GM12865 (cell line): ENCODE results near the gene APOL2.
A peak's percentile ranks its signal among the peaks of the same experiment; 100 is the strongest.

ENCODE experiments used
- DNase-seq: peaks from one replicate; pipeline ENCODE4 v3.0.0; 2010; ENCODE audit warnings: low read depth
- H3K4me3 ChIP-seq: 2 replicates; pipeline ENCODE4 v1.5.1; 2011; ENCODE audit warnings: mild to moderate bottlenecking, low read depth, low read length, control low read depth
- CTCF ChIP-seq: IDR thresholded peaks from 2 replicates; pipeline ENCODE4 v1.5.1; 2011; ENCODE audit warnings: low read length, control low read depth, low read depth, inconsistent platforms; ENCODE audit not compliant: insufficient read depth; ENCODE audit errors: missing control alignments

Gene APOL2

DNA sequence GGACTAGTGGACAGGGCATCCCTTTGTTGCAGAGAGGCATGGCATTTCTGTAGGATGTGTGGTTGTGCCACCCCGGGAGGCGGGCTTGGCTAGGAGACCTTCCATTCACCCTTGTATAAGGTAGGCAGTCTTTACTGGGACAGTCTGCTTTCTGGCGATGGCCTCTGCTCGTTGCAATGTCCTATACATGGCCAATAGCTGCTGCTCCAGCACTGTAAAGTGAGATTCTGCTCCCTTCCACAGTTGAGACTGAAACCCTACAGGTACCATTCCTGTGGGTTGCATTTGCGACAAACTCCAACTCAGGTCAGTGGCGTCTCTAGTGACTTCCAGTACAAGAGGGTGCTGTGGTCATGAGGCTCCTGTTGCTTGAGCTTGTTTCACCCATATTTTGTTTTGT, 58.4 kb downstream of the APOL2 start:
- no peak for DNase-seq
- H3K4me3 ChIP-seq = no peak overlapping the region
- no peak for TF ChIP-seq CTCF

DNA sequence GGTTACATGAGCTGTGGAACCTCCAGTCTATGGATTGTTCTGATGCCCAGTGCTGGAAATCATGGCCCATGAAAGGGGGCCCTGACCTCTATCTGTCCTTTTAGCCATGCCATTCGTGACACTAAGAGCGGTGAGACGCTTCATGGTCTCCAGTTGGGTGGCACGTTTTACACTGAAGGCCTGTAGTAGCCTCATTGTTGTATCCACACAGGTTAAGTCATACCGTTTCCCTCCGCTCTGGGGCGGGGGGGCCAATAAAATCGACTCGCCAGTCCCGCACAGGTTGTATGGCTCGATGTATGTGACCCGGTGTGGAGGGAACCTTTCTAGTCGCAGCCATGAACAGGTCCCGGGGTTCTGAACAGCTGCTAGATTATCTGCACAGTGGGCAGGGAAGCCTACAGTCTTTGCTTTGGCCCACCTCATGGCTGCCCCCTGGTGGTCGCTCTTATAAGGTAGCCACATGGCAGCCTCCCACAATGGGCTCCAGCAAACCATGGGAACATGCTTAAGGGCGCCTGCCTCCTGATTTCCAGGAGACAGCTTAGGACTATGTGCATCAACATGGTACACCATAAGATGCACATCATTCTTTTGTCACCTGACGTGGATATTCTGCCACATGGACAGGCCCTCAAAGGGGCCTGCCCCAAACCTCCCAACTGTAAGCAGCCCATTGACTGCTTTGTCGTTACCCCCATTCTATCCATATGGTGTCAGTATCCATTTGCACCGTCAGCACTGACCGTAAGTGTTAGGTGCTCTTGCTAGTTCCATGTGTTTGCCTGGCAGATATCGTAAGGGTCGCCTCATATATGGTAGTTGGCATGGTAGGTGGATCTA, 59.1 kb downstream of the APOL2 start:
- peak; percentile 84 for DNase-seq
- TF ChIP-seq CTCF = peak; percentile 93
- no peak overlapping the region for H3K4me3 ChIP-seq

DNA sequence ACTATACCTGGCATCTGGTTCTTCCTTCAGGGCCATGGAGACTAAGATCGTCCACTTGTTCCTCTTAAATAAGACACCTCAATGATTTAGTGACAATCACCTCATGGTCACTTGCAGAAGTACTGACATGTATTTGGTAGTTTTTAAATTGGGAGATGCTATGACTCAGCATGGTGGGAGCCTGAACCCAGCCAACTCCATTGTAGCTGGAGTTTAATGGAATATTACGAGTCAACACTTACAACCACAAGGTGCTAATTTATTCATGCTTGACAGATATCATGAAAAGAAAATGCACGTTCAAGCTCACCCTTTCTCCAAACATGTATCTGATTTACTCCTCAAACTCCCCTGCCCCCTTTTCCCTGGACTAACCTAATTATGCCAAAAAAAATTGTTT, 62.2 kb downstream of the APOL2 start:
- no peak overlapping the region for H3K4me3 ChIP-seq
- no peak for TF ChIP-seq CTCF
- no peak for DNase-seq
